ENCODE results near the gene RDH16. TPM values are rescaled to one million over a fixed set of nuclear protein-coding genes. Genes with fewer than 3 reads are reported as not detected.

The RDH16 gene
- total RNA-seq, 1 experiment from 2014 or later: 0.39 TPM

DNA sequence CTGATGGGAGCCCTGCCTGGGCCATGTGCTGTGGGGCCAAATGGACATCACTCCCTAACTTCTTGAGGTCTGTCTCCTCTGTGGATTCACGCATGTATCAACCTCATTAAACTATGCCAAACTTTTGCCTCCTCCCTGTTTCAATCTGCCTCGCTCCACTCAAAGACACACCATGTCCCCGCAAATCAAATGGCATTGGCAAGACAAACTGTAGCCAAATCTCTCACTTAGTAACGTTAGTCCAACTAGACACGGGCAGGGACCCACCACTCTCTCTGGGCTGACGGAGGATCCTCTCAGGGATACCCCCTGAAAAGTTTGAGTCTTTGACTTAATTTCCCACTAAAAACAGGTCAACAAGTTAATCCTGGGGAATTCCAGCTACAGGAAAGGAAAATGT is 40.9 kb upstream of the RDH16 start:
- Histone ChIP-seq H3K56ac (ENCODE audit: insufficient read length, low read depth, low read length) (no peak overlapping the region), H2BK12ac (ENCODE audit: insufficient read length, low read depth, low read length) (no peak overlapping the region), H2BK5ac (ENCODE audit: insufficient read length, low read length) (no peak overlapping the region), H3K18ac (ENCODE audit: insufficient read length, low read depth, low read length) (no peak overlapping the region), H3K27me3 (ENCODE audit: insufficient read depth, low read length) (no peaks in the 10 kb centered on the region), H3K23ac (ENCODE audit: insufficient read length, low read depth, low read length) (no peak overlapping the region), H3K14ac (ENCODE audit: insufficient read depth, low read length) (no peak overlapping the region), H4K91ac (ENCODE audit: insufficient read length, low read depth, low read length) (no peak overlapping the region), H3T11ph (ENCODE audit: low read length) (no peak overlapping the region), H3K27ac (ENCODE audit: insufficient read length, low read depth, low read length) (no peak overlapping the region), H3K4me2 (ENCODE audit: insufficient read depth, insufficient read length, low read length) (no peak overlapping the region), H3K79me2 (ENCODE audit: insufficient read depth, low read length) (peaks cover 3% of the 10 kb centered on the region), H3K9me3 (ENCODE audit: control insufficient read depth, low read depth, low read length) (no peaks in the 10 kb centered on the region), H4K20me1 (ENCODE audit: control insufficient read depth, insufficient read depth, insufficient read length) (no peaks in the 10 kb centered on the region), H2BK120ac (ENCODE audit: low read depth, low read length, poor library complexity, severe bottlenecking) (no peak overlapping the region), H4K8ac (replicated peaks; ENCODE audit: insufficient read length, low read depth, low read length) (no peak overlapping the region), H2AK5ac (ENCODE audit: insufficient read length, low read length) (no peak overlapping the region), H3K9ac (ENCODE audit: extremely low read depth, insufficient read length, low read length) (no peak overlapping the region), H3K23me2 (ENCODE audit: insufficient read length, low read depth, low read length, poor library complexity, severe bottlenecking) (no peaks in the 10 kb centered on the region), H3K79me1 (ENCODE audit: insufficient read depth, low read depth, low read length, poor library complexity, severe bottlenecking) (peaks cover 13% of the 10 kb centered on the region), H4K5ac (ENCODE audit: insufficient read length, low read depth, low read length) (no peak overlapping the region), H2AFZ (ENCODE audit: low read length) (no peak overlapping the region), H2BK20ac (ENCODE audit: low read depth, low read length, poor library complexity, severe bottlenecking) (no peak overlapping the region), H2BK15ac (ENCODE audit: low read depth, low read length) (no peak overlapping the region), H3K4me1 (ENCODE audit: insufficient read depth, low read length) (no peaks in the 10 kb centered on the region), H3K4ac (ENCODE audit: low read depth, low read length) (no peak overlapping the region)
- Mint-ChIP-seq H3K4me1 (peaks cover 7% of the 10 kb centered on the region in 2 experiments), H3K27ac (no peak overlapping the region), H3K9me3 (no peaks in the 10 kb centered on the region; a peak in 1 of 5 replicates), H3K27me3 (ENCODE audit: low read depth) (no peaks in the 10 kb centered on the region), H3K4me3 (no peak overlapping the region), H3K36me3 (ENCODE audit: insufficient read depth in 1 of 3, low read depth in 3 of 3) (peaks cover 17 to 54% (median 49%) of the 10 kb centered on the region in 3 experiments)
- TF ChIP-seq, protein P1, sequence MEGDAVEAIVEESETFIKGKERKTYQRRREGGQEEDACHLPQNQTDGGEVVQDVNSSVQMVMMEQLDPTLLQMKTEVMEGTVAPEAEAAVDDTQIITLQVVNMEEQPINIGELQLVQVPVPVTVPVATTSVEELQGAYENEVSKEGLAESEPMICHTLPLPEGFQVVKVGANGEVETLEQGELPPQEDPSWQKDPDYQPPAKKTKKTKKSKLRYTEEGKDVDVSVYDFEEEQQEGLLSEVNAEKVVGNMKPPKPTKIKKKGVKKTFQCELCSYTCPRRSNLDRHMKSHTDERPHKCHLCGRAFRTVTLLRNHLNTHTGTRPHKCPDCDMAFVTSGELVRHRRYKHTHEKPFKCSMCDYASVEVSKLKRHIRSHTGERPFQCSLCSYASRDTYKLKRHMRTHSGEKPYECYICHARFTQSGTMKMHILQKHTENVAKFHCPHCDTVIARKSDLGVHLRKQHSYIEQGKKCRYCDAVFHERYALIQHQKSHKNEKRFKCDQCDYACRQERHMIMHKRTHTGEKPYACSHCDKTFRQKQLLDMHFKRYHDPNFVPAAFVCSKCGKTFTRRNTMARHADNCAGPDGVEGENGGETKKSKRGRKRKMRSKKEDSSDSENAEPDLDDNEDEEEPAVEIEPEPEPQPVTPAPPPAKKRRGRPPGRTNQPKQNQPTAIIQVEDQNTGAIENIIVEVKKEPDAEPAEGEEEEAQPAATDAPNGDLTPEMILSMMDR (conservative IDR thresholded peaks at IDR 0.05): no peak
- no CpG with 5 or more reads among the region's 6 CpGs for WGBS (ENCODE audit: extremely low coverage, insufficient read length, low lambda C conversion rate)
- DNase-seq: no peak
